Jurkat, Clone E6-1 (cell line): ENCODE data around the gene TMEM175.
"Not testable (repeated sequence)": the region's sequence is repeated elsewhere in the genome, so short reads cannot be mapped to it uniquely, and the experiment has no call there.

Source experiments
- DNase-seq: peaks from one replicate; pipeline ENCODE4 v3.0.0-alpha.2; 2011; ENCODE audit warnings: low read depth, low spot score
- H3K4me3 ChIP-seq: 2 replicates; pipeline ENCODE4 v1.5.1; 2011; ENCODE audit warnings: mild to moderate bottlenecking, low read length, control low read depth, moderate library complexity

Gene TMEM175

DNA sequence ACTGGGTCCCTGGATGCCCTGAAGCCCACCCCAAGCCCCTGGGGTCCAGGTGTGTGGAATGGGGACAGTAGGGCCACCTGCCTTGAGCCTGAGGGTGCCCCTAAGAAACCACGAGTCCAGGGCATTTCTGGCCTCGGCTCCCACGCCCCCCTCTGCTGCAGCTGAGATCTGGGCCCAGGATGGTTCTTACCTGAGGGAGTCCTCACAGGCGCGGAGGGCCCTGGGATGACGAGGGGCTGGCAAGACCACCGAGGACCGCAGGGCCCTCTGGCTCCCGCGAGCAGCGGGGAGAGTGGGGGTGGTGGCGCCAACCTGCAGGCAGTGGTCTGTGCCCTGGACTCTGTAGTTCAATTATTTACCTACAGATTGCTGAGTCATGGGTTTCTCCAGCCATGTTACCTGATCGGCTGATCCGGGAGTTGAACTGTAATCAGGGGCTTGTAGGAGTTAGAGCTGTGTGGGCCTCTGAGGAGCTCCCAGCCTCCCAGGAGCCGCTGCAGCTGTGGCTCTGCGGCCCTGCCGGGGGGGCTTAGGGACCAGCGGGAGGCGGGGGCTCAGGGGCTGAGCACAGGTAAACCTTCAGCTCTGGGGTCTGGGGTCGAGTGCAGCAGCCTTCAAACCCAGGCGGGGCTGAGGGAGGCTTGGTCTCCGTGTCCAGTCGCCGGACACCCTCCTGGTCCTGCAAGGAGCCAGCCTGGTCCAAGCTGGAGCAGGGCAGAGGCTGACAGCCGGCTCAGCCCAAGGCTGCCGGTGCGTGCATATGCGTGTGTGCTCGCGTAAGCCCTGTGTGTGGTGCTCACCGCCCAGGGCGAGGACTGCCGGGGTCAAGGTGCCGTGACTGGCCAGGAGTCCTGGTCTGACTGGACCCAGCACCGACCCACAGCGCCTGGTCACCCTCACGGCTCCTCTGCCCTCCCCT lies 61.1 kb downstream of the TMEM175 start, which contains the start of gene SLC26A1:
Gene SLC26A1 (minus strand): TSS at position 294 of the 919 bp plus-strand sequence. CDS start 1,701 bp downstream, outside the sequence.
- no peak within 1 kb of the TSS for H3K4me3 ChIP-seq
- DNase-seq = no peak

DNA sequence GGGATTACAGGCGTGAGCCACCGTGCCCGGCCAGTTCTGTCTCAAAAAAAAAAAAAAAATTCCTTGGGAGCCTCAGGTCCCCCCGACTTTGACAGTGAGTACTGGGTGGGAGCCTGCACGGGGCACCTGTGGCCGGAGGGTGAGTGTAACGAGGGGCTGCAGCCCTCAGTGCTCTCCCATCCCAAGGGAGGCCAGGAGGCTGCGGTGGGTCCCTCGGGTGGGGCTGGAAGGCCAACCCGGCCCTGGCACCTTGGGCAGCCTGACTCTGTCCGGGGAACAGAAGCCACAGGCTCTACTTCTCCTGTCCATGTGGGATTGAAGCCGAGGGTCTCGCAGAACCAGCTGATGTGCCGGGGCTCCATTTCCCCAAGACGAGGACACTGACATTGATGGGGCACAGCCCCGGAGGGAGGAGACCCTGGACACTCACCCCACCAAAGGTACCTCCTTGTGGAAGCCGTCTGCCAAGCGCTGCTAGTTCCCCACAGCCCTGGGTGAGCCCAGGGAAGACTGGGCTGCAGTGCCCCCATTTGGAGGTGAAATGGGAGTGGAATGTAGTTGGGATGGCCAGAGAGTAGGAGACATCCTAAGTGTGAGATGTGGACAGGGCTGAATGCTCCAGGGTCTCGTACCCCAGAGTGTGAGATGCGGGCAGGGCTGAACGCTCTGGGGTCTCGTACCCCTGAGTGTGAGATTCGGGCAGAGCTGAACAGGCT lies 63.2 kb downstream of the TMEM175 start:
- H3K4me3 ChIP-seq = no peak overlapping the region
- DNase-seq = no peak

GRCh38 chr4:996030-996996 lies 64.1 kb downstream of the TMEM175 start:
- no peak for DNase-seq
- no peak overlapping the region for H3K4me3 ChIP-seq

- H3K4me3 ChIP-seq = no peak overlapping the region
- no peak for DNase-seq
Measured at GRCh38 chr4:996997-997374, 64.7 kb downstream of the TMEM175 start.

GRCh38 chr4:997375-998071 lies 65.3 kb downstream of the TMEM175 start:
- H3K4me3 ChIP-seq = no peak overlapping the region

DNA sequence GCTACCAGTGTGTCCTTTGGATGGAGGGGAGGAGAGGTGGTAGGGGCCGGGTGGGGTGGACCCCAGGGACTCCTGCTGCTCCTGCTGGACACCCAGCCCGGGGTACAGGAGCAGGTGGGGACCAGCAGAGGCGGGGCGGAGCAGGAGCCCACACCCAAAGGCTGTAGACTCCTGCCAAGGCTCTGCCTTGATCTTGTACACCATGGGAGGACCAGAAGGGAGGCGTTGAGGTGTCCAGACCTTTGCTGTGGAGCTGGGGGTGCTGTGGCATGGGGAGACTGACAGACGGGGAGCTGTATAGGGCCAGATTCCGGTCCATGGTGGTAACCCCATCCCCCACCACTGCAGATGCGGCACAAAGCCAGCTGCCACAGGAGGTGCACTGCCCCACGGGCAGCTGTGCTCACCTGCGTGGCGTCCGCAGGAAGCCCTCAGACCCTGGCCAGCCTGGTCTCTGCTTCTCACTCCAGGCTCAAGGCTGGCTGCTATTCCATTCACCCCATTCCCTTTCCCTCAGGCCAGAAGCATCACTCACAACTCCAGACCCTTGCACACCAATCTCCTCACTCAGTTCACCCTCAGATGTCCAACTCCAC lies 65.9 kb downstream of the TMEM175 start:
- H3K4me3 ChIP-seq = no peak overlapping the region
- DNase-seq = no peak

More at GRCh38 chr4:997375-998071, 65.3 kb downstream of the TMEM175 start:
- no peak for DNase-seq

DNA sequence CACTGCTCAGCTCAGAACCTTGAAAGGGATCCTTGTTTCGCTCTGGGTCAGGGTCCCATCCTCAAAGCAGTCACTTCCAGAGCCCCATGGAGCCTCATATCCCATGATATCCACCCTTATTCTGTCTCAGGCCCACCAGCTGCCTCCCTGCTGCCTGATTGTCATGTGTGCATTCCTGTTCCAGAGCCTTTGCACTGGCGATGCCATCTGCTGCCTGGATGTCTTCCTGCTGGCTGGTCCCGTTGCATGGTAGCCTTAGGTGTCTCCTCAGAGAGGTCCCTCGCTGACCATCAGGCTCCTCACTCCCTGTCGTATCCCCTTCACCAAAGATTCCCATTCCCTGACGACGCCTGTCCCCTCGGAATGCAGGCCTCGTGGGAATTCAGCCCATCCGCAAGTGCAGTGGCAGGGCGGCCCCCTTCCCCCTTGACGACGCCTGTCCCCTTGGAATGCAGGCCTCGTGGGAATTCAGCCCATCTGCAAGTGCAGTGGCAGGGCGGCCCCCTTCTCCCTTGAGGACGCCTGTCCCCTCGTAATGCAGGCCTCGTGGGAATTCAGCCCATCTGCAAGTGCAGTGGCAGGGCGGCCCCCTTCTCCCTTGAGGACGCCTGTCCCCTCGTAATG lies 67.1 kb downstream of the TMEM175 start:
- not testable (repeated sequence) for H3K4me3 ChIP-seq, DNase-seq

DNA sequence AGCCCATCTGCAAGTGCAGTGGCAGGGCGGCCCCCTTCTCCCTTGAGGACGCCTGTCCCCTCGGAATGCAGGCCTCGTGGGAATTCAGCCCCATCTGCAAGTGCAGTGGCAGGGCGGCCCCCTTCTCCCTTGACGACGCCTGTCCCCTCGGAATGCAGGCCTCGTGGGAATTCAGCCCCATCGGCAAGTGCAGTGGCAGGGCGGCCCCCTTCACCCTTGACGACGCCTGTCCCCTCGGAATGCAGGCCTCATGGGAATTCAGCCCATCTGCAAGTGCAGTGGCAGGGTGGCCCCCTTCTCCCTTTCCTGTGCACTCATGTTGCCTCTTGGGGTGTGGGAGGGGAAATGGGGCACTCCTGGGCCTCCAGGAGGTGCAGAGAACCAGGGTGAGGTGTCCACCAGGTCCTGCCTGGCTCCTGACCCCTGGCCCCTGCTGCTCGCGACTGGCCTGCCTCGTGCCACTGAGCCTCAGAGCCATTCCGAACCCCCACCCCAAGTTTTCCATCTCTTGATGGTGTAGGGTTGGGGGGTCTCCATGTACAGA lies 67.7 kb downstream of the TMEM175 start:
- no peak for DNase-seq
- H3K4me3 ChIP-seq = no peak overlapping the region

- no peak for DNase-seq
- H3K4me3 ChIP-seq = no peak overlapping the region
Measured at GRCh38 chr4:1000686-1001260, 68.5 kb downstream of the TMEM175 start.

GRCh38 chr4:1001561-1002130 lies 69.4 kb downstream of the TMEM175 start:
- no peak overlapping the region for H3K4me3 ChIP-seq

DNA sequence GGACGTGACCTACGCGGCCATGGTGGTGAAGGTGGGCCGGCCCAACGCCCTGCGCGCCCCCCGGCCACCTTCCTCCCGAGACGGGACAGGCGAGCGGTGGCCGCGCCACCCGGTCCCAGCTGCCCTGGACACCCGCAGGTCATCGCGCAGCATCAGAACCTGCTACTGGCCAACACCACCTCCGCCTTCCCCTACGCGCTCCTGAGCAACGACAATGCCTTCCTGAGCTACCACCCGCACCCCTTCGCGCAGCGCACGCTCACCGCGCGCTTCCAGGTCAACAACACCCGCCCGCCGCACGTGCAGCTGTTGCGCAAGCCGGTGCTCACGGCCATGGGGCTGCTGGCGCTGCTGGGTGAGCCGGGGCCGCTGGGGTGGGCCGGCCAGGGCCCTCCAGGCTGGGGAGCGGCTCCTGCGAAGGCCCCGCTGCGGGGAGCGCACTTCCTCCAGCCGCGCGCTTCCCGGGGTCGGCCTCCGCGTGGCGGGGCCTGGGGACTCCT lies 69.9 kb downstream of the TMEM175 start:
- no peak for DNase-seq
- H3K4me3 ChIP-seq = no peak overlapping the region

More at GRCh38 chr4:1001561-1002130, 69.4 kb downstream of the TMEM175 start:
- DNase-seq = no peak

DNA sequence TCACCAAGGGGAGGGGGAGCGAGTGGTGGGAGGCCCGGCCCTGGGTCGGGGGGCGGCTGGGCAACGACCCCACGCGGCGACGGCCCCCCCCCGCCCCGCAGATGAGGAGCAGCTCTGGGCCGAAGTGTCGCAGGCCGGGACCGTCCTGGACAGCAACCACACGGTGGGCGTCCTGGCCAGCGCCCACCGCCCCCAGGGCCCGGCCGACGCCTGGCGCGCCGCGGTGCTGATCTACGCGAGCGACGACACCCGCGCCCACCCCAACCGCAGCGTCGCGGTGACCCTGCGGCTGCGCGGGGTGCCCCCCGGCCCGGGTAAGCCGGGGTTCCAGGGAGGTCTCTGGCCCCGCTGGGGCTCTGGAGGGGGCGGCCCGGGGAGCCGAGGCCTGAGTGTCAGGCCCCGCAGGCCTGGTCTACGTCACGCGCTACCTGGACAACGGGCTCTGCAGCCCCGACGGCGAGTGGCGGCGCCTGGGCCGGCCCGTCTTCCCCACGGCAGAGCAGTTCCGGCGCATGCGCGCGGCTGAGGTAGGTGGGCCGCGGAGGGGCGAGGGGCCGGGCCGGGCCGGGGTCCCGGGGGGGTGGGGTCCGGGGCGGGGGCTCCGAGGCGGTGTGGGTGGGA lies 70.5 kb downstream of the TMEM175 start:
- no peak overlapping the region for H3K4me3 ChIP-seq

DNA sequence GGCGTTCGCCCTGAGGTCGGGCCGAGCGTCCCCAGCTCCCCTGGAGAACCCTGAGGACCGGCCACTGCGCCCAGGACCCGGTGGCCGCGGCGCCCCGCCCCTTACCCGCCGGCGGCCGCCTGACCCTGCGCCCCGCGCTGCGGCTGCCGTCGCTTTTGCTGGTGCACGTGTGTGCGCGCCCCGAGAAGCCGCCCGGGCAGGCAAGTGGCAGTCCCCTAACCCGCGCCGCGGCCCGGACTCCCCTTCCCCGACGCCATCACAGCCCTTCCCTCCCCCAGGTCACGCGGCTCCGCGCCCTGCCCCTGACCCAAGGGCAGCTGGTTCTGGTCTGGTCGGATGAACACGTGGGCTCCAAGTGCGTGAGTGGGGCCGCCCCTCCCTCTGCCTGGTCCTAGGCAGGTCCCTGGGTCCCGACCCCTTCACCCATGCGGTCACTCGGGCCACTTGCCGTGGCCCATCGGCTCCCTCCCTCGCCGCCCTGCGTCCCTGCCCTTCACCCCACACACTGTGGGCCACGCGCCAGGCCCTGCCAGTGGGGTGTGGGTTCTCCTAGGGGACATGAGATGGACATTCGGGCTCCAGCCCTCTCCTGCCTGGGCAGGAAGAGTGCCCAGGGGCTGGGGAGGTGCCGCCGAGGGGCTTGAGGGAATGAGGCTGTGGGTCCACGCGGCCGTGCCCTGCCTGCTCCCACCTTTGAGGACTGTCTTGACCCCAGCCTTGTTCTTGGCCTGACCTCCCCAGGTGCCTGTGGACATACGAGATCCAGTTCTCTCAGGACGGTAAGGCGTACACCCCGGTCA lies 71.2 kb downstream of the TMEM175 start:
- DNase-seq = no peak
- no peak overlapping the region for H3K4me3 ChIP-seq

More for the DNA sequence above, 70.5 kb downstream of the TMEM175 start:
- DNase-seq = no peak

- H3K4me3 ChIP-seq = no peak overlapping the region
- DNase-seq = no peak
Measured at GRCh38 chr4:1004071-1004418, 71.8 kb downstream of the TMEM175 start.
